GM12875 (cell line): Measurements from ENCODE around the gene ABLIM2.

Experiments used
- H3K4me3 ChIP-seq: one replicate; pipeline ENCODE4 v1.5.1; 2011; ENCODE audit warnings: low read depth, low read length, control low read depth
- CTCF ChIP-seq: IDR thresholded peaks from 2 replicates; pipeline ENCODE4 v1.5.1; 2011; ENCODE audit warnings: low read depth, mild to moderate bottlenecking, control low read depth, inconsistent platforms, low read length, moderate library complexity, borderline replicate concordance; ENCODE audit not compliant: insufficient read depth

ABLIM2 gene

GRCh38 chr4:7956270-7956808 lies 202.3 kb downstream of the ABLIM2 start:
- no peak for TF ChIP-seq CTCF
- no peak overlapping the region for H3K4me3 ChIP-seq

GRCh38 chr4:7955393-7955792 lies 203.2 kb downstream of the ABLIM2 start:
- no peak overlapping the region for H3K4me3 ChIP-seq
- TF ChIP-seq CTCF: no peak

DNA sequence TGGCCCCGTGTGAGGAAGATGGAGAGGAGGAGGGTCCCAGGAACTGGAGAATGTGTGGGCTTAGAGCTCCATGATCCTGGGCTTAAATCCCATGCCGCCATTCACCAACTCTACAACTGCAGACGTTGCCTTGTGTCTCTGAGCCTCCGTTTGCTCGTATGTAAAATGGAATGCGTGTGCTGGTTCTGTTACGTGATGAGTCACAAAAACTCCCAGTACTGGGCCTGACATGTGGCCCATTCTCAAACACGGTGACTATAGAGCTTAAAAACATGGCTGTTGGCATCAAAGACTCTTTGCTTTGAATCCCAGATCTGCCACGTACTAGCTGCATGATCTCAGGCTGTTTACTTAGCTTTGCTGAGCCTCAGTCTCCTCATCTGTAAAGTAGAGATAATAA lies 206.0 kb downstream of the ABLIM2 start:
- TF ChIP-seq CTCF: no peak

GRCh38 chr4:7950301-7951092 lies 208.1 kb downstream of the ABLIM2 start:
- TF ChIP-seq CTCF: no peak
- H3K4me3 ChIP-seq: no peak overlapping the region

More for the DNA sequence above, 206.0 kb downstream of the ABLIM2 start:
- H3K4me3 ChIP-seq: no peak overlapping the region

- TF ChIP-seq CTCF: no peak
- H3K4me3 ChIP-seq: no peak overlapping the region
These were observed 208.9 kb downstream of the ABLIM2 start for GRCh38 chr4:7949759-7950158.

- TF ChIP-seq CTCF: no peak
- no peak overlapping the region for H3K4me3 ChIP-seq
These were observed 210.7 kb downstream of the ABLIM2 start for GRCh38 chr4:7947927-7948326.
